Measurements from ENCODE around the gene MAP6D1.

The MAP6D1 gene

DNA sequence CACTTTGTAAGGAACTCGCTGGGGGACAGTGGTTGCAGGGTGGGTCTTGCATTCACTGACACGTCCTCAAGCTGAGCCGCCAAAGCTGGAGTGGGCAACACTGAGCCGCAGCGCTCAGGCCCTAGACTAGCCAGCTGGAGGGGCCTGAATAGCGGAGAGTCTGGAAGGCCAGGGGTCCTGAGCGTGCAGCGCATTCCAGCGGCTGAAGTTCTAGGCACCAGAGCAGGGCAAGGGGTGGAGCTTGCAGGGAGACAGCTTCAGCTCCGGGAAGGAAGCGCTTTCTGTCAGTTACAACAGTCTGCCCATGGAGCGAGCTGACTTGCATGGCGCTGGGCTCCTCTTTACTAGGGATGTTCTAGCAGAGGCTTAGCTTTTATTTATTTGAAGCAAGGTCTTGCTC lies 2.7 kb downstream of the MAP6D1 start:
- DNase-seq = no peak

DNA sequence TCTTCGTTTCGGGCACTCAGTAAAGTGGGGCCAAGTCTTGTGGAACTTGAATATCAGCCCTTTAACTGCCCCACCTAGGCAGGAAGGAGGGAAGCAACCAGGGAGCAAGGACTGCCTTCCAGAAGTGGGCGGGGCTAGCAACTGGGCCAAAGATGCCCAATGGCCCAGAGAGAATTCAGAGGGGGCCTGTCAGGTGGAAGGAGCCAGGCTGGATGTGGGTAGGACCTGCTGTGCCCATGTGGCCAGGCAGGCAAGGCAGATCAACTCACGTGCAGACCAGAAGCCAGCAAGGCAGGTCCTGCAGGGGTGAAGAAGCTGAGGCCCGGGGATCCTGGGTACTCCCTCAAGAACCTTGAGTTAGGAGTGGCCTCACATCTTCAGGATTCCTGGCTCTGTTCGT lies 5.5 kb downstream of the MAP6D1 start:
- no peak for DNase-seq

DNA sequence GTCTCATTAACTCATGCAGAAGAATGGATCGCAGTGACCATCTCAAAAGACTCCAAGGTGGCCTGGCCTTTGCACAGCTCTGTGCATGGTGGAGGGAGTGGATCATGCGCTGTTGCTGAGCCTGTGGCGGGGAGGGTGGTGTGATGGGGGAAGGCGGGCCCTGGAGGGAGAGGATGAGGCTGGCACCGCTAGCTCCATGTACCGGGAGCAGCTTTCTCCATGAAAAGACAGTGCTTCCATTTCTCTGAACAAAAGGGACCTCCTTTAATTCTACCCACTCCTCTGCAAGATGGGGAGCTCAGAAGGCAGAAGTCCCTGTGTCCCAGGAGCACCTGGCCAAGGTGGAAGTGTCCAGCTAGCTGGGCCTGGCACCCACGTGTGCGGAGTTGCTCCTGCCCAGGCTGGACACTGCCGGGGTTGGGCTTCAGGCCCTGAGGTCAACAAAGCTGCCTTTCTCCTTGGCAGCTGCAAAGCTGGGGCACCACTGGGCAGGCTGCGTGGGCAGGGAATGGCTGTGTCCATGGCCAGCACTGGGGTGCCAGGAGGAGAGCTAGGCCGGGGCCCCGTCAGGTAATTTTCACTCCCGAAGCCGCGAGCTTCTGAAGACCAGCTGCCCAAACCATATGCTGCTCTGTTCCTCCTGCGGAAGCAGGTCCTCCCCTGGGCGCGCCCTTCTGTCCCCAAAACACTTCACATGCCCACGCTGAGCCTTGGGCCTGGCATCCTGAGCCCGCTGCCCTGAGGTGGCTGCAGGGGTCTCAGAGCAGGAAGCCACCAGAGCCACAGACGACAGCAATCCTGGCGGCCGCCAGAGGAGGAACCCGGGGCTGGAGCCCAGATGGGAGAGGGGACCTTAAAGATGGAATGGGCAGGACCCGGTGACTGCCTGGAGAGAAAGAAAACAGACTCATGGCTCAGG lies 6.4 kb downstream of the MAP6D1 start:
- no peak for DNase-seq

DNA sequence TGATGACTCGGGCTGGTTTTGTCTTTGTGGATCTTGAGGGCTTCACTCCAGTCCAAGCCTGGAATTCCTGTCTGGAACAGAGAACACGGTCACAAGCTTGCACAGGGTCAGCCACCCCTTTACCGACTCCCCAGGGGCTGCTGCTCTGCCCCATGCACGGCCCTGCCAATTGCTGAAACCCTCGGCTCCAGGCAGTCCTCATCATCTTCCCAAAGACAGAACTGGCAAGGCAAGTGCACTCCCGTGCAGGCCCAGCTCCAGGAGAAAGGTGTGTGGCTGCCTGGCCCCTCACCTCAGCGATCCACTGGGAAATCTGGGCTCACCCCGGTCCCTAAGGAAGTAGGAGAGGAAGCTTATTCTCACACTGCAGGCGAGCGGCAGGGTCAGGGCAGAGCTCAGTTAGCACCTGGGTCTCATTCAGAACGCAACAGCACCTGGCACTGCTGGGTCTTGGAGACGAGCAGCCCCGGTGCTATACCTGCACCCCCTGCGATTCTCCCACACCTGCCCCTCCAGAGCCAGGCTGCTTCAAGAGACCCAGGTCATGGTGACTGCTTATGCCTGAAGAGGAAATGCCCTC lies 7.2 kb downstream of the MAP6D1 start:
- DNase-seq = no peak

DNA sequence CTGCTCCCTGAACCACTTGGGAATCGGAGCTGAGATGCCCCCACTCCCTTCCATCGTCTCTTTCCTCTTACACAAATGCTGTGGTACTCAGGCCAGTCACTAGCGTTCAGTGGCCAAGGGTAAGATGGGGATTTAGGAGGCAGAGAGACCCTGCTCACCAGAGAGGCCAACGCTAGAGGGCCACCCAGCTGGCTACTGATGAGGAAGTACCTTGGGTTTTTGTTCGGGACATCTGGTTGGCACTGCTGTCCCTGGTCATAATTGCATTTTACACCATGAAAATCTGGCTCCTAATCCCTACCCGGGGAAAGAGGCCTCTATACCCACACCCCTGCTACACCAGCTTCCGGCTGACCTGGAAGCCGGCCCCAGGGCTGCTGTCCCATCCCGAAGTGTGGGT lies 7.7 kb downstream of the MAP6D1 start:
- DNase-seq = no peak

DNA sequence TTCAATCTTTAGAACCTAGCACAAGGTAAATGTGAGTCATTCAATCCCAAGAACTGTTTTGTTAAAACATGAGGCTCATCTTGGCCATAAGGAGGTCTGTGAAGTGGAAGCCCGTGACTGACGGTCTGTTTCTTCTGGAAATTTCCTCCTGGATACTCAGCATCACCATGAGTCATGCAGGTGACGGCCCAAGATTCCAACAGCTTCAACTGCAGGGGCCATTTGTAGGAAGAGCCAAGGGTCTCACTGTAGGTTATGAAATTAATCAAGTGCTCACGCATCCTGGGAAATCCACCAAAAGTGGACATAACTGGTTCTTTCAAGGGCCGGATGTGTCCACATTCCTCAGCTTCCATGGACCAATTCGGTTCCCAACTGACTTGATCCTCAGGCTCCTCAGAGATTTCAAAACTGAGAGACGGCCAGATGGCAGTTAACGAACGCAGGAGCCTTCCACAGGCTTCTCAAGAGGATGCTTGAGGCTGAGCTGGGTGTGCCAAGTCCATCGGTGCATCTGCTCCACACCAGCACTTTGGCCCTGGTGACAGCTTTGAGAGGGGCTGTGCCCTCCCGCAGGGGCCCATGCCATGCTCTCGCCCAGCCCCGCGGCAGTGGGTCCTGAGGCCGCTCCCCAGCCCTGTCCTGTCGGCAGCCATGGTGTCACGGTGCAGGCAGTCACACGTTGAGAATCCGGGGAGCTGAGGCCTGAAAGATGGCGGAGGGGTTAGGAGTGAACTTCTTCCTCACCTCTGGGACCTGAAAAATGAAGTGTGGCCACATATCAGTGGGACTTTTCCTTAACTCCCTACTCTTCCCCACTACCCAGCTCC lies 8.5 kb downstream of the MAP6D1 start:
- no peak for DNase-seq

DNA sequence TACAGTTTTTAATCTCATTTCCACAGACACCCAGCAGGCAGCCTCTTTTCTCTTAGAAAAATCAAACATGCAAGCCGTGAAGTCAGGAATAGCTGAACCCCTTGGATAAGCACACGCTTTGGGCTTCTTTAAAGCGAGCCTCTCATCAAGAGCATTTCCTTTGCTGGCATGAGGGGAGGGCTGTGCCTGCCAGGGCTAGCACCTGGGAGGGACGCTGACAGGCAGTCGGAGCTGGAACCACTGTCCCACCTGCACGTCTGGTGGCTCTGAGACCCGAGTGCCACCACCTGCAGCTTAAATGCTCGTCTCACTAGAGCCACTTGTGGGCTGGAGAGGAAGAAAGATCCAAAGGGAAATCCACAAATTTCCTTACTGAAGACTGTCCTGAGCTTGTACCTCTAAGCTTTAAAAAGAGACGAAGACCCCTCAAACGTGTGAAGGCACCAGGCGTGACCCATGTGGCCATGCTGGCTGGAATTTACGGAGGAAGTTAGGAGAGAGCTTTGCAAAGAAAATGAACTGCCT lies 9.4 kb downstream of the MAP6D1 start:
- no peak for DNase-seq

DNA sequence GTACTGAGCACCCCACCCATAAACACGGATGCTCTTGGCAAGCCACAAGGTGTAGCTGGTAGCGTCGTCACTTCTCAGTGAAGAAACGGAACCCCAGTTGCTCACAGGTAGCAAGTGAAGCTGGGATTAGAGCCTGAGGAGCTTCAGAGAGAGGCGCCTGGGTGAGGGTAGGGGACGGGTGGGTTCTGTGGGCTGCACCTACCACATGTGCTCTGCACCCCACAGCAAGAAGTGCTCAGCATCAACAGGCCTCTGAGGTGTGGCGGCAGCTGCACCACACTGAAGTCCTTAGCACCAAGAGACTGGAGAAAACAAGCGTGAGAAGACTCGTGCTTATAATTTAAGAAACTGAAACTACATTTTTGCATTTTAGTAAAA lies 9.8 kb downstream of the MAP6D1 start:
- DNase-seq = no peak

DNA sequence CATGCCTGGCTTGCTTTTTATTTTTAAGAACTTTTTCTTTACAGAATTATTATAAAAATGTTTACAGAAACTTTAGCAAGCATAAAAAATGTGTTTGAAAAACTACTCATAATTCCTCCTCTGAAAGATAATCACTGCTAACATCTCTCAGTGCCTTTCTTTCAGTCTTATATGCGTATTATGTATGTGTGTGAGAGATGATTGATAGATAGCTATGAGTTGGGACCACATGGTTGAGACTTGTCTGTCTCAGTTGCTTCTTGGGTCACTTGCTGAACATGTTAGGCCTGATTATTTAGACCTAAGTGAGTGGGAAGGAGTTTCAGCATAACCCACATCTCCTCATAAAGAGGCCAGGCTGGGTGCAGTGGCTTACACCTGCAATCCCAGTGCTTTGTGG lies 11.1 kb downstream of the MAP6D1 start:
- no peak for DNase-seq

DNA sequence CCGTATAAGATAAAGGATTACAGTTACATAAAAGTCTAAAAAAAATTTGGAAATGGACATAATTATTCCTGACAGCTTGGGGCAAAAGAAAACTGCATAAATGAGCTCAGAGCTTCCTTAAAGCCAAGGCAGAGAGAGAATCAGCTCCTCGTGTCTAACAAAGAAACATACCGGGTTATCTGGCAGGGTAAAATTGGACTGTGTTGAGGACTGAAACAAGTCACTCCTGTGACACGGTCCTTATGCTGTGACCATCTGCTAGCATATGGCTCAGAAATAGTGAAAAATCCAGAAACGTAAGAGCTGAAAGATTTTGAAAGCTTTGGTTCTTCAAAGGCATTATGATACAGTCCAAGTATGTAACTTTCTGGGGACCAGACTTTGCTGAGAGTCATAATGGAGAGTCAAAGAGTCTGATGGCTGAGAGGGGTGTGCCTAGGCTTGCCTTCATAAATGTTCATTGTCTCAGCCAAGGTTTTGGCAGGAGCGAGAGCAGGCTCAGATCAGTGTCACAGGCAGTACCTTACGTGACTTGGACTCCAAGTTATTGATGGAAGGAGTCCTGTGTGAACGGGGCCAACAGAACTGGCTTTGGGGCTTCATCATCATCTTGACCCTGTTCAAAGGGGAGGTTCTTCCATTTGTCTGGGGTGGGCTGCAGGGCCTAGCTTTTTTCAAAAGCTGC lies 12.5 kb downstream of the MAP6D1 start:
- DNase-seq = no peak

DNA sequence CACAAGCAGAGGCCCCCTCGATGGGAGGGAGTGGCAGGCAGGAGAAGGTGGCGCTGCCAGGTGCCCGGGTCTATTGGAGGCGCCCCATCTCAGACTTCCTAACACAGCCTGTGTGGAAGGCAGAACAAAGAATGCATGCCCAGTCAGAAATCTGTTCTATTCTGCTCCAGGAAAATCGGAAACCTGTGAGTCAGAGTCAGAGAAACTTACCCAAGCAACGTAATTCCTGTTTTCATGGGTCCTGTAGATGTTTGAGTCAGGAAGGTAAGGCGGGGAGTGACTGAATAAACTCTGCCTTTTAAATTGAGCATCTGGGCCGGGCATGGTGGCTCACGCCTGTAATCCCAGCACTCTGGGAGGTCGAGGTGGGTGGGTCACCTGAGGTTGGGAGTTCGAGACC lies 13.7 kb downstream of the MAP6D1 start:
- DNase-seq = no peak

DNA sequence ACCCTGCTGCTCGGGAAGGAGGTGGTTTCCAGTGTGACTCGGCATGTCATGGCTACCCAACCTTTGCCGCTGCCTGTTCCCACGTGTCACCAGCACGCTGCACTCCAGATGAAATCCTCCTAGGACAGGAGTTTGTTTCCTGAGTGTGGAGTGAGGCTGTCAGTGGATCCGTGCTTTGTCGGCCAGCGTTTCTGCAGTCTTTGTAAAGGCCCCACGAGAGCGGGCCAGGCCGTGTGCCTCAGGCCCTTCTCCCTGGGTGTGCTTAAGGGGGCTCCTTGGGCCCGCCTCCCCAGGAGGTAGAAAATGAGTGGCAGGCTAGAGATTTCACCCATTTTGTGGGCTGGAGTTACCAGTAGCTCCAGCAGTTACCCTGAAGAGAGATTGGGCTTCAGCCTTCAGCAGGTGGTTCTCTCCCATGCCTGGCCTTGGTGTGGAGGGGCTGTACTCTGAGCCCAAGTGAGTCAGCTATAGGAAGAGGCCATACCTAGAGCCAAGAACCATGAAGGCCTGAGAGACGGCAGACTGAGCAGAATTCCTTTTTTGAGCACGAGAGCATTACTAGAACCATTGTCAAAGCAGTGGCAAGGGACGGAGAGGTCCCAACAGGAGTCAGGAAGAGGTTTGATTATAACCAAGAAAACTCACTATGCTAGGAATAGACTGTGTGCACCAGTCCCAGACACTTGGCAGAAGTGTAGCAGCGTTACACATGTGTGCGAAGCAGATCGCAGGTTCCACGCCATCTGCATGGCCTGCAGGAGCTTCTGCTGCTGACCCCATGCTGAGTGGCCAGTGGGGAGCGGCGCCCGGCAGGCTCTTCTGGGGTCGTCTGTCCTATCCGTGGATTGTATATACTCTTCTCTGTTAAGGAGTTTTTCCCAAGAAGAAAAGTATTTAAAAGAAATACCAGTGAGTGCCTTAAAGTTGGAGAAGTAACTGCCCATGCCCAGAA lies 14.5 kb downstream of the MAP6D1 start:
- DNase-seq = no peak

DNA sequence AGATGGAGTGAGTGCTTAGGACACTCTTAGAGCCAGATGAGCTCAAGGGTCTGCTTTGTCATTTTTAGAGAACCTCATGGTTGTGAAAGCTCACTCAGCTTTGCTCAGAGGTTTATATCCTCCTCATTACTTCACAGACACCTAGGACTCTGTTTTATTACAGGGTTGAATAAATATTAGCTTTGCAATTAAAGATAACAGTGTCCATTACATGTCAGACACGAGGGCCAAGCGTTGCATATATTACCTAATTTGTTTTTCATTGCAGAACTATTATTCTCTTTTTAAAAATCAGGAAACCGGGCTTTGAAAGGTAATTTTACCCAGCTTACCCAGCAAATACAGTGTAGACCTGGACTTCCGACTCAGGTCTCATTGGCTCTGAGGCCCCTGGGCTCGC lies 16.1 kb downstream of the MAP6D1 start:
- DNase-seq = no peak

DNA sequence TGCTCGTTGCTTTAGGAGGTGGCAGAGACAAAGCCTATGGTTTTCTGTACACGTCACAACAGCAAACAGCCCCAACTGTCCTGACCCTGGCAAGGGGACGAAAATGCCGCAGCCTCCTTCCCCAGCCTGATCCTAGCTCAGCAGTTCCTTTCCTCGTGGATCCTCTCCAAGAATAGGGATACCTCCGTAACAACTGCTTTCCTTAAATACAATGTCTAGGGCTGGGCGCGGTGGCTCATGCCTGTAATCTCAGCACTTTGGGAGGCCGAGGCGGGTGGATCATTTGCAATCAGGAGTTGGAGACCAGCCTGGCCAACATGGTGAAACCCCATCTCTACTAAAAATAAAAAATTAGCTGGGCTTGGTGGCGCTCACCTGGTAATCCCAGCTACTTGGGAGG lies 17.0 kb downstream of the MAP6D1 start:
- DNase-seq = no peak

DNA sequence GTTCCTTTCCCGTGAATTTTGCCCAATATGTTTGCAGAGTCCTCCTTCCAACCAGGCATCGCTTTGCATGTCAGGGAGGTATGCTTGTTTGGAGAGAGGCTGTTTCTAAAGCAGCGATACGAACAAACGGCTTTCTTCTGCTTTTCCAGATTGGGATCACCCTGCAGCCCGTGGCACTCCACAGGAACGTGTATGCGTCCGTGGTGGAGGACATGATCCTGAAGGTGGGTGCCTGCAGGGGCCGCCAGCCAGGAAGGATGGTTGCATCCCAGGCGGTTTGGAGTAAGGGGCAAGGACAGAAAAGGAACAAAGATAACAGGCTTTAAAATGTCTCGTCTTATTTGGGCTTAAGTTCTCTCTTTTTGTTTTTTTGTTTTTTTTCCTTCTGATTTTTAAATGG lies 17.5 kb downstream of the MAP6D1 start:
- DNase-seq = no peak

DNA sequence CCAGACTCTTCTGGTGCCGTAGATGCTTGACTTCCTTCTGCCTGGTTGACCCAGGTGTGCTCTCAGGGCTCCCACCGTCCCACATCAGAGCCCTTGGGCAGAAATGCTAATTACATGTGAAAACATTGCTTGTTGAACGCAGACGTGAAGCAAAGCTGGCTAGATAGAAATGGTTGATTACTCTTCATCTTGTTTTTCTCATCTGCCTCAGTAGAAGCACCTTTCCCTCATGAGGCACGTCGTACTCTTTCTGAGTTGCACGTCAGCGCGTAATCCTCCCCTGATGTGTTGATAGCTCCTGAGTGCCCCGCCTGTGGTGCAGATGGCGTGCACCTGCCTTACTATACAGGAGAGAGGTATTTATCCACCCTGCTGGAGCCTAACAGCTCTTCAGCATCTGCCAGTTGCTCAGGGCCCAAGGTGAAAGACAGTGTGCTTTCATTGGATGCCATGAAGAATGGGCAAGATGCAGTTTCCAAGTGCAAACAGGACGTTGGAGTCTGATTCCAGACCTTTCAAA lies 18.1 kb downstream of the MAP6D1 start:
- no peak for DNase-seq

DNA sequence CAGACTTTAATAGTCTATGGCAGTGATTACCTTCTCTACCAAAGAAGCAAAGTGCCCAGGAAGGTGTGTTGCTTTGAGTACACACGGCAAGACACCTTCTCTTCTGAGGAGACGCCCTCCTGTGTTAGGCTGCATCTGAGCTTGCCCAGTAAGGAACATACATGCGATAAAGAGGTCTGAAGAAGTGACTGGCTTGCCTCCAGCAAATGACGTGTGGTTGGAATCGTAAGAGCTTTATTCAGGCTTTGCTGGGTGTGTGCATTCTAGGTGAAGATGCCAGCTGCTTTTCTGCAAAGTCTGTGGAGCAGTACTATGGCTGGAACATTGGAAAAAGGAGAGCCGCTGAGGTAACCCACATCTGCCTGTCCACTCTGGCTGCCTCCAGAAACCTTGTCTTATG lies 22.4 kb downstream of the MAP6D1 start:
- DNase-seq = no peak

DNA sequence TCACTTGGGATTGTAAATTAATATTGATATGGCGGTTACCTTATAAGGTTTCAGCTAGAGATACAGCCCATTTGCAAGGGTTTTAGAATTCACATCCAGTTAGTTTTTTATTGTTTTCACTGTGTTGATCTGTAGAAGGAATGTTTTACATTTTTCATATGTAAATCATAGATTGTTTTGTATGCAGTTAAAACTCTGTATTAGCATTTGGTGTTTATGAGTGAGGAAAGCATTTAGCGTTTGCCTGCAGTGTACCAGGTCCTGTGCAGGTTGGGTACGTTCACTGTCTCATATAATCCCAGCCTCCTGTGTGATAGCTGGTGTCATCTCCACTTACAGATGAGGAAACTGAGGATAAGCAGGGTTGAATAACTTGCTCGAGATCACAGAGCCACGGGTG lies 23.8 kb downstream of the MAP6D1 start:
- DNase-seq = no peak

DNA sequence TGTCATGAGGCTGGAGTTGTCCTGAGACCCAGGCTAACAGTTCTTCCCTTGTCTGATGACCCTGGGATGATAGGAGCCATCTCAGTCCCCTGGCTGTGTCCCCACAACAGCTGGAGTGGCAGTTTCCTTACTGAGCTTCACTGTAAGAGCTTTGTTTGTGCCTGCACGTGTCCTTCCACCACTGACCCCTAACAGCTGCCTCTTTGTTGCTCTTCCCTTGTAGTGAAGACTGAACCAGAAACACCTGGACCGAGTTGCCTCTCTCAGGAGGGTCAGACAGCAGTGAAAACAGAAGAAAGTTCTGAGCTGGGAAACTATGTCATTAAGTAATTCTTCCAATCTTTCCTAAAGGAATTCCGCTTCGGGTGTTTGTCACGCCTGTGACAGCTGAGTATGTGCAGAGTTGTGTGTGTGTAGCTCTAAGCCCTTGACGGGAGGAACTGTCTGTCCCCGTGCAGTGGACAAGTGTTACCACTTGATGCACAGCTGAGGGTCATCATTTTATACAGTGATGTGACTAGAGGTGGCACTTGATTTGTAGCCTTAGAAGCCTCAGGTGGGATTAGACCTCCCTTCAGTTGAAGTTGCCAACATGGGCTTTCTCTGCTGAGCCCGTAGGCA lies 25.0 kb downstream of the MAP6D1 start:
- no peak for DNase-seq

DNA sequence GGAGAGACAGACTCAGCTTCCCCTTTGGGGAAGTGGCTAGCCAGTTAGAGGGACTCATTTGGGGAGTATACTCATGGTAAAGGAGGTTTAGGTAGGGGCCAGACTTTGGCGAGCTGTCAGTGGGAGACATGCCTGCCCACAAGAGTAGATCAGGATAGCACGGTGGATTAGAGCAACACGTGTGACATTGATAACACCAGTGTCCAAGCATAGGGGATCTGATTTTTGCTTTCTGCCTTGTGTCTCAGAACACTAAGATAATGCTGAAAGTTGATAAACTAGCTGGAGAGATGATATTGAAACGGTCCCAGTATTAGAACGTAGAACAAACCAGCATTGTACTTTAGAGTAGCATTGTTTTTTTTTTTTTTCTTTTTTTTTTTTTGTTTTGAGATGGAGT lies 25.9 kb downstream of the MAP6D1 start:
- DNase-seq = no peak

DNA sequence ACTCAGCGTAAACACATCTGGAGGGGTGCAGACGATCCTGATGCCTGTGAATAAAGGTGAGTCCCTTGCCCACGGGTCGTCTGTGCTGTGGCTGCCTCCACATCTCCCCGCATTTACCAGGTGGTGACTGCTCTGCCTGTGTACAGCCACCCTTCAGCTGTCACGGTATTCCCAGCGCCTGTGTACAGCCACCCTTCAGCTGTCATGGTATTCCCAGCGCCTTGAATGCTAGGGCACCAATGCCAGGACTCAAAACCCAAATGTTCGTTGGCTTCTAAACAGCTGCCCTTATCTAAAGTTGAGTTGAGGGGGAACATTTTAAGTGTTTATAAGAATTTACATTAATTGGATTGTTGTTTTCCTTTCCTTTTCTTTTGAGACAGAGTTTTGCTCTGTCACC lies 27.4 kb downstream of the MAP6D1 start:
- DNase-seq = no peak
